SJSA1 (cell line): ENCODE data around the gene RNH1. TPM values are rescaled to one million over a fixed set of nuclear protein-coding genes. Genes with fewer than 3 reads are reported as not detected.

Experiments
- DNase-seq, 2 experiments: peaks; one replicate each; pipeline ENCODE4 v3.0.0-alpha.2; 2015 to 2020; ENCODE audit warnings: low spot score in 2 of 2, low read depth in 1 of 2
- H3K27ac ChIP-seq: fragments of 250-450 bp; sonication (Bioruptor Pico); 2 replicates; pipeline ENCODE4 v1.5.1; 2020; ENCODE audit warnings: mild to moderate bottlenecking, moderate library complexity
- H3K27me3 ChIP-seq: fragments of 250-450 bp; sonication (Bioruptor Pico); replicated peaks from 2 replicates; pipeline ENCODE4 v1.5.1; 2020; ENCODE audit warnings: mild to moderate bottlenecking, moderate library complexity
- H3K36me3 ChIP-seq: fragments of 250-450 bp; sonication (Bioruptor Pico); 2 replicates; pipeline ENCODE4 v1.5.1; 2020; ENCODE audit warnings: mild to moderate bottlenecking
- H3K4me1 ChIP-seq: fragments of 250-450 bp; sonication (Bioruptor Pico); replicated peaks from 2 replicates; pipeline ENCODE4 v1.6.1; 2021; ENCODE audit warnings: mild to moderate bottlenecking
- H3K4me3 ChIP-seq: fragments of 250-450 bp; sonication (Bioruptor Pico); 2 replicates; pipeline ENCODE4 v1.5.1; 2020; ENCODE audit warnings: mild to moderate bottlenecking
- H3K9me3 ChIP-seq: fragments of 250-450 bp; sonication (Bioruptor Pico); replicated peaks from 2 replicates; pipeline ENCODE4 v1.5.1; 2020; ENCODE audit warnings: mild to moderate bottlenecking
- total RNA-seq: library from RNA; depleted of rRNA; stranded (reverse); fragments of >200 nt; shearing (Covaris generic); gene quantifications from 2 replicates; pipeline ENCODE4 v1.2.3, GENCODE V29; 2014

Gene RNH1
- total RNA-seq, 1 experiment from 2014 or later = 137 TPM

DNA sequence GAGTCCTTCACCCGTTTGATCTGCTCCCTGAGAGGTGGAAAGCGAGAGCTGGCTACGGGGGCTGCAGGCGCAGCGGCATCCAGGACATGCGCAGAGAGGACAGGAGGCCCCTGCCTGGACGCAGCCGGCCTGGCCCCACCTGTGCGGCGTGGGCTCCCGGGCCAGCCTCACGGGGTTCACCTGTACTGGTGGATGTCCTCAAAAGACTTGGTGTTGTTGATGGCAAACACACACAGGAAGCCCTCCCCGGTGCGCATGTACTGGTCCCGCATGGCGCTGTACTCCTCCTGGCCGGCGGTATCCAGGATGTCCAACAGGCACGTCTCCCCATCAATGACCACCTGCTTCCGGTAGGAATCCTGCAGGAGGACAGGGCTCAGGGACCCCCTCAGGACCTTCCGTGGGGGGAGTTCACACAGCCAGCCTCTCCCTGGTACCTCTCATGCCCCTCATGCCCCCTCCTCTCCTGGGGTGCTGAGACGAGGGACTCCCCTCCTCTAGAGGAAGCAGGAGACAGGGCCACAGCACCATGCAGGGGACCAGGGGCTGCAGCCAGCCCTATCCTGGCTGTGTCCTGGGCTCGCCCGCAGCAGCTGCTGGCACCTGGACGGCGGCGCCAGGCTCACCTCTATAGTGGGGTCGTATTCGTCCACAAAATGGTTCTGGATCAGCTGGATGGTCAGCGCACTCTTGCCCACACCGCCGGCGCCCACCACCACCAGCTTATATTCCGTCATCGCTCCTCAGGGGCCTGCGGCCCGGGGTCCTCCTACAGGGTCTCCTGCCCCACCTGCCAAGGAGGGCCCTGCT is 26.7 kb upstream of the RNH1 start:
- Histone ChIP-seq H3K36me3 (peaks cover 19% of the 10 kb centered on the region), H3K9me3 (no peaks in the 10 kb centered on the region; the same call in 1 of the 2 replicates), H3K4me3 (peak overlapping the region; percentile 57), H3K4me1 (peaks cover 16% of the 10 kb centered on the region), H3K27ac (no peak overlapping the region), H3K27me3 (no peaks in the 10 kb centered on the region)
- no peak for DNase-seq

- DNase-seq = no peak
- Histone ChIP-seq H3K27me3 (no peaks in the 10 kb centered on the region), H3K4me3 (no peak overlapping the region), H3K4me1 (peaks cover 16% of the 10 kb centered on the region), H3K36me3 (peaks cover 19% of the 10 kb centered on the region), H3K27ac (no peak overlapping the region), H3K9me3 (no peaks in the 10 kb centered on the region; the same call in 1 of the 2 replicates)
Measured at GRCh38 chr11:532986-533585, 26.0 kb upstream of the RNH1 start.

DNA sequence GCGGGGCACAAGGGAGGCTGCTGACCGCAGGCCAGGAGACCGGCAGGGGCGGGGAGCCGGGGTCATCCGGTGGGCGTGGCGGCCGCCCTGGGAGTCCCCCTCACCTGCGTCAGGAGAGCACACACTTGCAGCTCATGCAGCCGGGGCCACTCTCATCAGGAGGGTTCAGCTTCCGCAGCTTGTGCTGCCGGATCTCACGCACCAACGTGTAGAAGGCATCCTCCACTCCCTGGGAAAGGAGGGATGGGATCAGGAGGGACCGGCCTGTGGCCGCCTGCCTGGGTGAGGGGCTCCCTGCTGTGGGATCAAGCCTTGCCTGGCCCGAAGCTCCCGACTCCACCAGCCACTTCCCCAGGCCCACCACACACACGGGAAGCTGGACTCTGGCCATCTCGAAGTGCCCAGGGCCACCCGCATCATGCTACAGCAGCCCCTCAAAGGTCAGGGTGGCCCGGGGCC is 25.5 kb upstream of the RNH1 start:
- Histone ChIP-seq H3K4me1 (peaks cover 15% of the 10 kb centered on the region), H3K4me3 (no peak overlapping the region), H3K9me3 (no peaks in the 10 kb centered on the region; the same call in 1 of the 2 replicates)

DNA sequence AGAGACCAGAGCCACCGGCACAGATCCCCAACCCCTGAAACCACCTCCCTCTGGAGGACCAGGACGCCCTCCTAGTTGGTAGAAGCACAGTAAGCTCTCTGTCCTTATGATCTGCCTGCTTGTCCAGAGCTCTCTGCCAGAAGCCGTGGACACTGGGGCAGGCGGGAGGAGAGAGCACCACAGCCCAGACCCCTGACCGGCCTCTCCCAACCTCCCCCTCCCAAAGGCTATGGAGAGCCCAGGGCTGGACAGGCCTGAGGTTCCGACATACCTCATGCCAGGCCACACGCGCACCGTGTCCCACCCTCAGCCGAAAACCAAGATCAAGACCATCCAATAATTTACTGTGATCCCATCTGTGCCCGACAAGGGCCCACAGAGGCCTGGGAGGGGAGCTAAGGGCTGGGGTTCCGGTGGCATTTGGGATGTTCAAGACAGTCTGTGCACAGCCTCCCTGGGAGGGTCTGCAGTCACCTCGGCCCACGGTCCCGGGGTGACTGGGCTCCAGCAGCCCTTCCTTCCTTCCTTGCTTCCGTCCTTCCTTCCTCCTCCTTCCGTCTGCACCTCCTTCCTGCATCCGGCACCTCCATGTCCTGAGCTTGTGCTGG is 25.0 kb upstream of the RNH1 start:
- no peak for DNase-seq
- Histone ChIP-seq H3K4me1 (peaks cover 10% of the 10 kb centered on the region), H3K4me3 (no peak overlapping the region), H3K36me3 (peaks cover 19% of the 10 kb centered on the region), H3K27ac (no peak overlapping the region), H3K9me3 (no peaks in the 10 kb centered on the region; the same call in 1 of the 2 replicates), H3K27me3 (no peaks in the 10 kb centered on the region)

More for the DNA sequence above, 25.5 kb upstream of the RNH1 start:
- no peak for DNase-seq
- no peaks in the 10 kb centered on the region for H3K27me3 ChIP-seq
- no peak overlapping the region for H3K27ac ChIP-seq
- peaks cover 19% of the 10 kb centered on the region for H3K36me3 ChIP-seq

DNA sequence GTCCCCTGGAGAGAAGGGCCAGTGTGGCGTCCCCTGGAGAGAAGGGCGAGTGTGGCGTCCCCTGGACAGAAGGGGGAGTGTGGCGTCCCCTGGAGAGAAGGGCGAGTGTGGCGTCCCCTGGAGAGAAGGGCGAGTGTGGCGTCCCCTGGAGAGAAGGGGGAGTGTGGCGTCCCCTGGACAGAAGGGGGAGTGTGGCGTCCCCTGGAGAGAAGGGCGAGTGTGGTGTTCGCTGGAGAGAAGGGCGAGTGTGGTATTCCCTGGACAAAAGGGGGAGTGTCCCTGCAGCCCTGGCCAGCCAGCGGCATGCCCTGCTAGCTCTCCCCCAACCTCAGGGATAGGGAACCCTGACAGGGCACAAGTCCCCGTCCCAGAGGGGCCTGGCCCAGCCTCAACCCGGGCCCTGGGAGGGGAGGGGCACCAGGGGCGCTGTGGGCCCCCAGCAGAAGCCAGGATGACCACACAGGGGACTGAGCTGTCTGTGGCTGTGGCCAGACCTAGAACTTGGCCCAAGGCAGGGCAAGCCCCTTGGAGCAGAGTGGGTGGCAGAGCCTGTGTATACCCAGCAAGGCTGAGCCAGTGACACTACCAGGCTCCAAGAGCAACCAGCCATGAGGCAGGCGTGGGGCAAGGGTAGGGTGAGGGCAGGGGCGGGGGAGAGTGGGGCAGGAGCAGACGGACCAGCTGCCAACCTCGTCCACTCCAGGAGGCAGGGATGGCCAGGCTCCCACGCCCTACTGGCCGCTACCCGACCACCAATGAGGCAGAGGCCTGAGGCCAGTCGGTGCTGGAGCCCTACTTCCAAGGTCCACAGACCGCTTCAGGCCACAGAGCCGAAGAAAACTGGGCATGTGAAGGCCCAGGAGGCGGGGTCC is 24.2 kb upstream of the RNH1 start:
- Histone ChIP-seq H3K36me3 (peaks cover 19% of the 10 kb centered on the region), H3K27ac (no peak overlapping the region), H3K4me1 (peaks cover 9% of the 10 kb centered on the region), H3K27me3 (no peaks in the 10 kb centered on the region), H3K9me3 (no peaks in the 10 kb centered on the region), H3K4me3 (no peak overlapping the region)
- DNase-seq = no peak

- DNase-seq = no peak
- Histone ChIP-seq H3K27me3 (no peaks in the 10 kb centered on the region), H3K27ac (no peak overlapping the region), H3K36me3 (peaks cover 19% of the 10 kb centered on the region), H3K9me3 (no peaks in the 10 kb centered on the region), H3K4me3 (no peak overlapping the region), H3K4me1 (peaks cover 5% of the 10 kb centered on the region)
Measured at GRCh38 chr11:529728-530411, 22.8 kb upstream of the RNH1 start.

GRCh38 chr11:528815-529727 is 22.0 kb upstream of the RNH1 start:
- H3K36me3 ChIP-seq = peaks cover 16% of the 10 kb centered on the region
- H3K27me3 ChIP-seq = no peaks in the 10 kb centered on the region
- no peak overlapping the region for H3K27ac ChIP-seq
- H3K4me1 ChIP-seq = no peaks in the 10 kb centered on the region; the same call in 1 of the 2 replicates
- no peak for DNase-seq
- no peaks in the 10 kb centered on the region for H3K9me3 ChIP-seq
- H3K4me3 ChIP-seq = no peak overlapping the region

DNA sequence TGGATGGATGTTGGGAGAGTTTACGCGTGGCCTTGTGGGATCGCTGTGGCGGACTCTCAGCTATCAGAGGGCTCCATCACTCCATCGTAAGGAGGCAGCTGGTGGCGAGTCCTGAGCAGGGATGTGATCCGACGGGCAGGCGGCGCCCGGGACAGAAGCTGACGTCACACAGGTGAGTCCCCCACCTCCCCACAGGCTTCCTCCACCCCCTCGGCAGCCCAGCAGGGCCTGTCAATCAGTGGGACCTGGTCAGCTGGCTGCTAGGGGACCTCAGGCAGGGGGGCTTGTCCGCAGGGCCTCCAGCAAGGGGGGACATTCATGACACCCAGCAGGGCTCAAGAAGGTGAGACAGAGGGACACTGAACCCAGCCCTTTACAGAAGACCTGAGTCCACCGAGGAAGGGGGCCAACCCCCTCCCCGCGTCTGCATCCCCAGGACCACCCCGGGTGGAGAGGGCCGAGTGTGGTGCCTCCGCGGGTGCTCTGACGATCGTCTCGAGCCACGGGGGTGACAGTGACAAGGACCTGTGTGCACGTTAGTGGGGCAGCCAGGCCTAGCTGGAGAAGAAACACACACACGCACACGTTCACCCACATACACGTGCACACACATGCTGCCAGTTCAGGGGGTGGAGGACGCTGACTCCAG is 21.2 kb upstream of the RNH1 start:
- H3K4me3 ChIP-seq = no peak overlapping the region
- no peak for DNase-seq
- peaks cover 11% of the 10 kb centered on the region for H3K36me3 ChIP-seq

DNA sequence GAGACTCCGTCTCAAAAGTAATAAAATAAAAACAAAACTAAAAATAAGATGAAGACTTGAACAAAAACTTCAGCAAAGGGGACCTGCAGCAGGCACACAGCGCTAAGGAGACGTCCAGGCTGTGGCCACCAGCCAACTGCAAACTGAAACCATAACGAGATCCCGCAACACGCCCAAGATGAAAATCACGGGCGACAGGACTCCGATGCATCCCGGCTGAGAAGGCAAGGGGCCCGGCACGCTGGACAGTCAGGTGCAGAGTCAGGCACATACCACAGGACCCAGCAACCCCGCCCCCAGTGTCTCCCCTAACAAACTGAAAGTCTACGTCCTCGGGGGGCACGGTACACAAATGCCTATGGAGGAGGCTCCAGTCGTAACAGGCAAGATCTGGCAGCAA is 19.1 kb upstream of the RNH1 start:
- no peak for DNase-seq
- no peak overlapping the region for H3K27ac ChIP-seq
- H3K4me1 ChIP-seq = no peaks in the 10 kb centered on the region
- no peaks in the 10 kb centered on the region for H3K9me3 ChIP-seq
- no peaks in the 10 kb centered on the region for H3K36me3 ChIP-seq
- no peak overlapping the region for H3K4me3 ChIP-seq
- H3K27me3 ChIP-seq = no peaks in the 10 kb centered on the region

More for the DNA sequence above, 21.2 kb upstream of the RNH1 start:
- H3K9me3 ChIP-seq = no peaks in the 10 kb centered on the region
- H3K27ac ChIP-seq = no peak overlapping the region
- no peaks in the 10 kb centered on the region for H3K4me1 ChIP-seq
- no peaks in the 10 kb centered on the region for H3K27me3 ChIP-seq

GRCh38 chr11:521177-521688 is 14.2 kb upstream of the RNH1 start:
- no peak for DNase-seq
- Histone ChIP-seq H3K9me3 (no peaks in the 10 kb centered on the region), H3K36me3 (no peaks in the 10 kb centered on the region), H3K4me3 (no peak overlapping the region), H3K4me1 (no peaks in the 10 kb centered on the region), H3K27me3 (no peaks in the 10 kb centered on the region), H3K27ac (no peak overlapping the region)

DNA sequence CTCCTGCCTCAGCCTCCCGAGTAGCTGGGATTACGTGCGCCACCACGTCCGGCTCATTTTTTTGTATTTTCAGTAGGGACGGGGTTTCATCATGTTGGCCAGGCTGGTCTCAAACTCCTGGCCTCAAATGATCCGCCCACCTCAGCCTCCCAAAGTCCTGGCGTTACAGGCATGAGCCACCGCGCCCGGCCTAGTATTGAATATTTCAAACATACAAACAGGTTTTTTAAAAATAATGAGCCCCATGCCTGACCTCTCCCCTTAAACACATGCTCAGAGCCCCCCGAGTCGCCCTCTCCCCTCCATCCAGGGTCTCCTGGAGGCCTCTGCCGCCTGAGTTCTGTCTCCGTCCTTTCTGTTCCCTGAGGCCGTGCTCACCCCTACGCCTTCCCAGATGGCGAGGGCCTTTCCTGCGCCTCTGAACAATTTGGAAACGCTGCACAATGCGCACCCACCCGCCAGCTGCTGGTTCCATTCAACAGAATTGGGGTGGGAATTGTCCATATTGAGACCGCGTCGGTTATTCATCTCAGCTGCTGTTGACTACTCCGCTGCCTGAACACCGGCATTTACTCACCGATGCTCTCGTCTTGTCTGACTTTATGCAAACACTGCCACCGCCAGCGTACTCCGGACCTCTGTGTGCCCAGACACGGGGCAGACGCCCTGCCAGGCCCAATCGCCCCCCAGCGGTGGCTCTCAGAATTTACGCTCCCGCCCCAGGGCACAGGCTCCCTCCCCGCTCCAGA is 13.6 kb upstream of the RNH1 start:
- DNase-seq = no peak
- no peak overlapping the region for H3K4me3 ChIP-seq
- no peaks in the 10 kb centered on the region for H3K4me1 ChIP-seq
- no peaks in the 10 kb centered on the region for H3K9me3 ChIP-seq
- H3K27me3 ChIP-seq = no peaks in the 10 kb centered on the region
- H3K27ac ChIP-seq = no peak overlapping the region
- no peaks in the 10 kb centered on the region for H3K36me3 ChIP-seq
